GM12878 (cell line): Measurements from ENCODE around the gene ADNP2. TPM values are rescaled to one million over a fixed set of nuclear protein-coding genes. Genes with fewer than 3 reads are reported as not detected.

Experiments
- ATAC-seq: fragments of 200-7000 bp; cut with Tn5 transposase; 3 replicates; pipeline ENCODE4 v1.9.1; 2020; ENCODE audit warnings: mild to moderate bottlenecking, moderate library complexity
- BruUV-seq: library from RNA; stranded (reverse); fragments of 400-500 nt; replicated peaks from 2 replicates; lab custom pipeline; 2021; lab: Mats Ljungman, UMichigan
- CTCF ChIA-PET: fragments of 300-600 bp; sonication (Branson Sonifier 250); formaldehyde crosslinking; extraction: SDS; loops from one replicate; lab custom pipeline; 2021; ENCODE audit warnings: inconsistent platforms; lab: Yijun Ruan, JAX
- POLR2A ChIA-PET: fragments of 350-600 bp; formaldehyde crosslinking; extraction: SDS; loops from one replicate; lab custom pipeline; 2021; ENCODE audit warnings: inconsistent platforms; lab: Charles Lee
- RAD21 ChIA-PET: fragments of 300-600 bp; sonication (Branson Sonifier 250); formaldehyde crosslinking; loops from one replicate; lab custom pipeline; 2023; ENCODE audit warnings: antibody characterized with exemption; ENCODE audit not compliant: unreplicated experiment; lab: Charles Lee
- SMC1A ChIA-PET: fragments of 300-600 bp; sonication (Branson Sonifier 250); formaldehyde crosslinking; loops from one replicate; lab custom pipeline; 2023; ENCODE audit not compliant: unreplicated experiment, uncharacterized antibody; lab: Charles Lee
- DNase-seq: peaks from one replicate; pipeline ENCODE4 v3.0.0-alpha.2; 2011; ENCODE audit warnings: low read depth, low spot score
- FAIRE-seq: peaks from 3 replicates; lab custom pipeline; 2011; peaks lifted over from hg19 to GRCh38; lab: Jason Lieb, UNC
- H2AFZ ChIP-seq: 2 replicates; pipeline ENCODE4 v1.6.0; 2011; ENCODE audit warnings: low read depth, low read length, control low read depth; ENCODE audit not compliant: control insufficient read depth
- H3K27ac ChIP-seq: 2 replicates; pipeline ENCODE4 v1.5.1; 2011; ENCODE audit warnings: control low read depth; ENCODE audit not compliant: control insufficient read depth, insufficient read depth
- H3K27me3 ChIP-seq, 2 experiments: replicated peaks in 1 of 2; 2 replicates each; pipeline versions ENCODE4 v1.6.0 to v1.6.1; 2011; ENCODE audit warnings: low read length in 1 of 2; ENCODE audit not compliant: control insufficient read depth in 2 of 2, insufficient read depth in 2 of 2
- H3K36me3 ChIP-seq, 2 experiments: 2 replicates each; pipeline ENCODE4 v1.5.1; 2011; ENCODE audit warnings: low read length in 1 of 2; ENCODE audit not compliant: control insufficient read depth in 2 of 2, insufficient read depth in 2 of 2
- H3K4me1 ChIP-seq: 2 replicates; pipeline ENCODE4 v1.6.1; 2011; ENCODE audit warnings: mild to moderate bottlenecking, low read length, moderate library complexity, mixed read lengths; ENCODE audit not compliant: control insufficient read depth, insufficient read depth
- H3K4me2 ChIP-seq: 2 replicates; pipeline ENCODE4 v1.6.0; 2011; ENCODE audit warnings: control low read depth; ENCODE audit not compliant: control insufficient read depth, insufficient read depth
- H3K4me3 ChIP-seq: fragments of 200-600 bp; sonication (generic); 2 replicates; pipeline ENCODE4 v1.5.1; 2016
- H3K79me2 ChIP-seq: 2 replicates; pipeline ENCODE4 v1.6.0; 2011; ENCODE audit warnings: low read length; ENCODE audit not compliant: control insufficient read depth, insufficient read depth
- H3K9ac ChIP-seq: 2 replicates; pipeline ENCODE4 v1.8.0; 2011; ENCODE audit warnings: low read length, control low read depth, mixed read lengths; ENCODE audit not compliant: control insufficient read depth, insufficient read depth
- H3K9me3 ChIP-seq: replicated peaks from 3 replicates; pipeline ENCODE4 v1.5.1; 2011; ENCODE audit warnings: mild to moderate bottlenecking, low read length; ENCODE audit not compliant: control insufficient read depth, insufficient read depth
- H4K20me1 ChIP-seq: 2 replicates; pipeline ENCODE4 v1.6.0; 2011; ENCODE audit not compliant: control insufficient read depth, insufficient read depth
- CHD1 ChIP-seq: IDR thresholded peaks from 2 replicates; pipeline ENCODE4 v1.6.1; 2012; ENCODE audit warnings: low read depth, low read length, improper control_type of control experiment
- MXI1 ChIP-seq: fragments of 150-350 bp; IDR thresholded peaks from 2 replicates; pipeline ENCODE4 v1.6.1; 2011; ENCODE audit warnings: low read depth, mild to moderate bottlenecking, inconsistent platforms, low read length, improper control_type of control experiment
- MYC ChIP-seq: IDR thresholded peaks from 2 replicates; pipeline ENCODE4 v1.6.1; 2011; ENCODE audit warnings: mild to moderate bottlenecking, low read length, moderate library complexity, inconsistent platforms; ENCODE audit not compliant: insufficient read depth, insufficient replicate concordance, insufficient read length, severe bottlenecking
- PML ChIP-seq: IDR thresholded peaks from 2 replicates; pipeline ENCODE4 v1.6.1; 2012; ENCODE audit warnings: low read length, inconsistent platforms
- POU2F2 ChIP-seq: IDR thresholded peaks from 3 replicates; pipeline ENCODE4 v1.6.1; 2011; ENCODE audit warnings: low read depth, mild to moderate bottlenecking, low read length, borderline replicate concordance
- RAD51 ChIP-seq: fragments of 450-650 bp; IDR thresholded peaks from 2 replicates; pipeline ENCODE4 v1.6.1; 2016; ENCODE audit warnings: moderate library complexity, mild to moderate bottlenecking, inconsistent platforms
- YY1 ChIP-seq: IDR thresholded peaks from 2 replicates; pipeline ENCODE4 v1.6.1; 2011; ENCODE audit warnings: low read depth, mild to moderate bottlenecking, low read length
- ZBED1 ChIP-seq: IDR thresholded peaks from 2 replicates; pipeline ENCODE4 v1.6.1; 2016; ENCODE audit warnings: borderline replicate concordance
- ZNF207 ChIP-seq: fragments of 450-650 bp; IDR thresholded peaks from 2 replicates; pipeline ENCODE4 v1.6.1; 2014; ENCODE audit warnings: antibody characterized with exemption, mild to moderate bottlenecking, borderline replicate concordance
- ZNF217 ChIP-seq: fragments of 450-650 bp; IDR thresholded peaks from 2 replicates; pipeline ENCODE4 v1.6.1; 2017; ENCODE audit warnings: antibody characterized with exemption, mild to moderate bottlenecking
- WGBS: methylation state at CpG from one replicate; pipeline ENCODE4 v1.1.6; 2016; ENCODE audit warnings: low lambda C conversion rate; ENCODE audit not compliant: insufficient replicate concordance, insufficient coverage; ENCODE audit errors: missing lambda C conversion rate; 5-methylcytosine and 5-hydroxymethylcytosine counted together
- in situ Hi-C: fragments of 300-500 bp; cut with MboI; formaldehyde crosslinking; loops from 9 replicates; pipeline ENCODE4 v1.14.3; 2018; ENCODE audit warnings: mixed read lengths
- intact Hi-C: fragments of 100-400 bp; cut with micrococcal nuclease; formaldehyde crosslinking; loops from one replicate; pipeline ENCODE4 v1.14.2; 2022; ENCODE audit not compliant: unreplicated experiment
- polyA plus RNA-seq, 11 experiments: library from polyadenylated mRNA; depleted of rRNA in 4 of 11; unstranded in 6 of 11; stranded (reverse) in 5 of 11; fragments of >200 nt; fragmentation: Nextera tagmentation in 4 of 11; fragmentation: Illumina TruSeq in 1 of 11; extraction: Ambion mirVana in 4 of 11; extraction: Trizol in 1 of 11; gene quantifications; 1 replicate in 1 of 11; 2 replicates in 10 of 11; pipeline versions ENCODE4 v1.2.1 to v1.2.3, GENCODE V29; 2011 to 2016; ENCODE audit warnings: inconsistent platforms in 2 of 11, missing spikeins in 2 of 11, low read depth in 1 of 11
- total RNA-seq, 4 experiments: library from RNA; depleted of rRNA in 3 of 4; stranded (reverse); fragments of >200 nt in 3 of 4; fragmentation: Illumina TruSeq in 1 of 4; extraction: Trizol in 1 of 4; gene quantifications; 2 replicates each; pipeline versions ENCODE4 v1.2.1 to v1.2.3, GENCODE V29; 2013 to 2021
- TF ChIP-seq, protein P1 (sequence below): fragments of 450-650 bp; conservative IDR thresholded peaks from 2 replicates; pipeline ENCODE4 v1.6.1; 2017; ENCODE audit warnings: mild to moderate bottlenecking, moderate library complexity
- TF ChIP-seq, protein P2 (sequence below): IDR thresholded peaks from 2 replicates; pipeline ENCODE4 v1.6.1; 2011; ENCODE audit warnings: borderline replicate concordance, low read depth, mild to moderate bottlenecking, moderate library complexity, mixed read lengths, low read length; ENCODE audit not compliant: insufficient read depth; ENCODE audit errors: extremely low read length

ADNP2 gene
- total and polyA plus RNA-seq, 10 of the 15 experiments (the other 5 are each of a cell fraction or from before 2014, with no cell fraction given) = 3.7 to 25.1 (median 13.0) TPM

DNA sequence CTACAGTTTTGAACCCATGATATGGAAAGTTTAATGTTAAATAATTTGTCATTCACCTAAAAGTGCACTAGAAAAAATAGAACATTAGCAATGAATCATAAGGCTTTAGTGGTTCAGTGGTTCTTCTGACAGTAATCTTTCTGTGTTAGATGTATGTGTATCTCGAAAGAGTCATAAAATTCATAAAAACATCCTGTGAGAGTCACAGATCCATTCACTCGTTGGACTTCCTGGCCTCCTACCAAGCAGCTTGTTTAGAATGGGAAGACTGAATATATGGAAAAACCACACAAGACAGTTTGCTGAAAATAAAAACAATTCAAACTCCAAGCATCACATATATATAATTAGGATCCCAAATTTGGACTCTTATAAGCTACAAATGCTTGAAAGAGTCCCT, 34.8 kb downstream of the ADNP2 start:
- Histone ChIP-seq H3K27ac (no peak overlapping the region), H3K36me3 (peaks cover 0 to 4% of the 10 kb centered on the region in 2 experiments; a peak in 1 of 4 replicates), H3K79me2 (no peaks in the 10 kb centered on the region), H3K4me2 (no peak overlapping the region), H2AFZ (no peak overlapping the region), H3K9ac (no peak overlapping the region), H3K27me3 (no peaks in the 10 kb centered on the region), H3K4me3 (no peak overlapping the region), H3K4me1 (no peaks in the 10 kb centered on the region), H4K20me1 (no peaks in the 10 kb centered on the region), H3K9me3 (no peaks in the 10 kb centered on the region)
- in situ Hi-C loops (no loop called here), intact Hi-C loops (loop anchor here (10.0 kb wide), 1 partner anchor 459 kb away; no protein-coding TSS in a partner anchor)
- RAD21 ChIA-PET = no interaction called here
- FAIRE-seq (no peak), DNase-seq (no peak), ATAC-seq (no peak)
- POLR2A ChIA-PET = interaction anchor here (0.9 kb wide), 1 partner anchor 34 kb away, joined by 3 read pairs; no protein-coding TSS in a partner anchor
- BruUV-seq = no TSS peak
- WGBS = 68% methylated on average over 2 of the region's 2 CpGs
- TF ChIP-seq ZNF217 (no peak), PML (no peak), RAD51 (no peak), YY1 (no peak), MYC (no peak), POU2F2 (no peak), ZNF207 (no peak), MXI1 (no peak), CHD1 (no peak), ZBED1 (no peak)
- TF ChIP-seq, protein P1, sequence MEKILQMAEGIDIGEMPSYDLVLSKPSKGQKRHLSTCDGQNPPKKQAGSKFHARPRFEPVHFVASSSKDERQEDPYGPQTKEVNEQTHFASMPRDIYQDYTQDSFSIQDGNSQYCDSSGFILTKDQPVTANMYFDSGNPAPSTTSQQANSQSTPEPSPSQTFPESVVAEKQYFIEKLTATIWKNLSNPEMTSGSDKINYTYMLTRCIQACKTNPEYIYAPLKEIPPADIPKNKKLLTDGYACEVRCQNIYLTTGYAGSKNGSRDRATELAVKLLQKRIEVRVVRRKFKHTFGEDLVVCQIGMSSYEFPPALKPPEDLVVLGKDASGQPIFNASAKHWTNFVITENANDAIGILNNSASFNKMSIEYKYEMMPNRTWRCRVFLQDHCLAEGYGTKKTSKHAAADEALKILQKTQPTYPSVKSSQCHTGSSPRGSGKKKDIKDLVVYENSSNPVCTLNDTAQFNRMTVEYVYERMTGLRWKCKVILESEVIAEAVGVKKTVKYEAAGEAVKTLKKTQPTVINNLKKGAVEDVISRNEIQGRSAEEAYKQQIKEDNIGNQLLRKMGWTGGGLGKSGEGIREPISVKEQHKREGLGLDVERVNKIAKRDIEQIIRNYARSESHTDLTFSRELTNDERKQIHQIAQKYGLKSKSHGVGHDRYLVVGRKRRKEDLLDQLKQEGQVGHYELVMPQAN = no peak
- TF ChIP-seq, protein P2, sequence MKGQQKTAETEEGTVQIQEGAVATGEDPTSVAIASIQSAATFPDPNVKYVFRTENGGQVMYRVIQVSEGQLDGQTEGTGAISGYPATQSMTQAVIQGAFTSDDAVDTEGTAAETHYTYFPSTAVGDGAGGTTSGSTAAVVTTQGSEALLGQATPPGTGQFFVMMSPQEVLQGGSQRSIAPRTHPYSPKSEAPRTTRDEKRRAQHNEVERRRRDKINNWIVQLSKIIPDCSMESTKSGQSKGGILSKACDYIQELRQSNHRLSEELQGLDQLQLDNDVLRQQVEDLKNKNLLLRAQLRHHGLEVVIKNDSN = no peak
- CTCF ChIA-PET = interaction anchor here (0.8 to 4.6 kb wide), 7 partner anchors 11 to 489 kb away, joined by 3 to 18 read pairs (median 4); no protein-coding TSS in a partner anchor
- SMC1A ChIA-PET = interaction anchor here (1.3 to 2.5 kb wide), 3 partner anchors 14 to 37 kb away, joined by 3 to 8 read pairs (median 8); no protein-coding TSS in a partner anchor
